GM12801 (cell line): ENCODE results near the gene ZSCAN5A.
"Not testable (repeated sequence)": the region's sequence is repeated elsewhere in the genome, so short reads cannot be mapped to it uniquely, and the experiment has no call there.

ENCODE experiments used
- TF ChIP-seq, protein P1 (sequence below): IDR thresholded peaks from one replicate; pipeline ENCODE4 v1.5.1; 2011; ENCODE audit warnings: control low read depth; ENCODE audit not compliant: insufficient read length; ENCODE audit errors: extremely low read depth

Gene ZSCAN5A

DNA sequence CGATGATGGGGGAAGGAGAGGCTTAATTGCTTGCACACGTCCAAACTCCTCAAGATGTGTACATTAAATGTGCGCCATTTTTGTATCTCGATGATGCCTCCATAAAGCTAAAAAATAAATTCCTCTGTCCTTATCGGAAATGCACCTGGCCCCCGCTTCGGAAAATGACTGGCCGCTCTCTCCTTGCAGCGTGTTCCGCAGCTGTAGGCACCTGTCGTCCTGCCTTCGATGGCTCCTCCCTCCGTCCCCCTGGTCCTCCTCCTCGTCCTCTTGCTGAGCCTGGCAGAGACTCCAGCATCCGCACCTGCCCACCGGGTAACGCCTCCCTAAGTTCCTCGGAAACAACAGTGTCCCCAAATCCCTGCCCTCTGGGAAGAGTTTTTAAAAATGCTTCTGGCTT, 137.8 kb downstream of the ZSCAN5A start:
- TF ChIP-seq, protein P1, sequence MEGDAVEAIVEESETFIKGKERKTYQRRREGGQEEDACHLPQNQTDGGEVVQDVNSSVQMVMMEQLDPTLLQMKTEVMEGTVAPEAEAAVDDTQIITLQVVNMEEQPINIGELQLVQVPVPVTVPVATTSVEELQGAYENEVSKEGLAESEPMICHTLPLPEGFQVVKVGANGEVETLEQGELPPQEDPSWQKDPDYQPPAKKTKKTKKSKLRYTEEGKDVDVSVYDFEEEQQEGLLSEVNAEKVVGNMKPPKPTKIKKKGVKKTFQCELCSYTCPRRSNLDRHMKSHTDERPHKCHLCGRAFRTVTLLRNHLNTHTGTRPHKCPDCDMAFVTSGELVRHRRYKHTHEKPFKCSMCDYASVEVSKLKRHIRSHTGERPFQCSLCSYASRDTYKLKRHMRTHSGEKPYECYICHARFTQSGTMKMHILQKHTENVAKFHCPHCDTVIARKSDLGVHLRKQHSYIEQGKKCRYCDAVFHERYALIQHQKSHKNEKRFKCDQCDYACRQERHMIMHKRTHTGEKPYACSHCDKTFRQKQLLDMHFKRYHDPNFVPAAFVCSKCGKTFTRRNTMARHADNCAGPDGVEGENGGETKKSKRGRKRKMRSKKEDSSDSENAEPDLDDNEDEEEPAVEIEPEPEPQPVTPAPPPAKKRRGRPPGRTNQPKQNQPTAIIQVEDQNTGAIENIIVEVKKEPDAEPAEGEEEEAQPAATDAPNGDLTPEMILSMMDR = no peak

DNA sequence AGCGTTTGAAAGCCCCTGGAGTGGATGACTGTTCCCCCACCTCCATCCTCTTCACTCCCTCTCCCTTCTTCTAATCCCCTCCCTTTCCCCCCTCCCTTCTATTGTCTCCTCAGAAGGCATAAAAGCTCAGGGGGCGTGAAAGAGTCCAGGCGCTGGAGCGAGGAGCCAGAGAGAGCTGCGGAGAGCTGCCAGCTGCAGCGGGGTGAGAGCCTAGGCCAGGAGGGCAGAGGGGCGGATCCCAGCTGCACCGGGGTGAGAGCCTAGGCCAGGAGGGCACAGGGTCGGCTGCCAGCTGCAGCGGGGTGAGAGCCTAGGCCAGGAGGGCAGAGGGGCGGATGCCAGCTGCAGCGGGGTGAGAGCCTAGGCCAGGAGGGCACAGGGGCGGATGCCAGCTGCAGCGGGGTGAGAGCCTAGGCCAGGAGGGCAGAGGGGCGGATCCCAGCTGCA, 138.8 kb downstream of the ZSCAN5A start, which contains the start of gene GALP:
Gene GALP, plus strand, starts transcription at position 148 of the 447 bp plus-strand sequence. CDS start 1,101 bp downstream, outside the sequence.
- TF ChIP-seq, protein P1 = not testable (repeated sequence)

DNA sequence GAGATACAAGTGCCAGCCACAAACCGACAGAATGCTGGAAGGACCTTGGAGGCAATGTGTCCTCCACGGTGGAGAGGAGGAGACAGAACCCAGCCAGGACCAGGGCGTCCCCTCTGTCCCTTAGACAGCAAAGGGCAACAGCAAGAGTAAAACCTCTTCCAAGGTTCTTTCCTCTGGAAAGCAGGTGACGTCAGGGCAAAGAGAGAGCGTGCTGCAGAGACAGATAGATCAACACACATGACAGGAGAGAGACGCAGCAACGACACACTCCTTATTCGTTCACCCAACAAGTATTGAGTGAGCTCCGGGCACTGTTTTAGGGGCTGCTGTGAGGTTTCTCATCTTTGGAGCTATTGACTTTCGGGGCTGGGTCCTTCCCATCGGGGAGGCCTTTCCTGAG, 140.1 kb downstream of the ZSCAN5A start:
- TF ChIP-seq, protein P1 = no peak

DNA sequence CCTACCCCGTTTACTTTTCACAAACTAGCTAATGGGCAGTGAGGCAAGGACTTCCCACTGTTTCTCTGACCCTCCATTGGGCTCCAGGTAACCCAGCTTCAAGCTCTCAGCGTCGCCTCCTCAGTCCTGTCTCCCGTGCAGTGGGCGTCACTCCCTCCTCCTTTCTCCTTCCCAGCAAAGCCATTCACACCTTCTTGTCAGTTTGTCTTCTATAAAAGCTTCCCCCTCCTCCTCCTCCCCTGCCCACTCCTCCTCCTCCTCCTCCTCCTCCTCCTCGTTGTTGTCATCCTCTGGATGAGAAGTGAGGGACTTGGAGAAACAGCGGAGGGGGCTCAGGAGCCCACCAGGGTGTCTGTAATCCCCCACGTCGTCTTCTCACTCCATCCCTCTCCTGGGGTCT, 140.6 kb downstream of the ZSCAN5A start:
- TF ChIP-seq, protein P1 = no peak
